ENCODE data around the gene CC2D1A. TPM values are rescaled to one million over a fixed set of nuclear protein-coding genes. Genes with fewer than 3 reads are reported as not detected.

The CC2D1A gene
- total RNA-seq, 1 donor from 2014 or later = 69.4 TPM

GRCh38 chr19:13883516-13884064 is 22.4 kb upstream of the CC2D1A start:
- DNase-seq (ENCODE audit: low spot score, unreplicated experiment) = no peak
- H3K27ac Mint-ChIP-seq = no peak overlapping the region

GRCh38 chr19:13884726-13885591 is 21.0 kb upstream of the CC2D1A start:
- H3K4me1 Mint-ChIP-seq (ENCODE audit: low read depth) = peaks cover 3% of the 10 kb centered on the region
- H3K4me3 Mint-ChIP-seq (ENCODE audit: low read depth) = no peak overlapping the region
- no peak overlapping the region for H3K27ac Mint-ChIP-seq

More at GRCh38 chr19:13883516-13884064, 22.4 kb upstream of the CC2D1A start:
- no peaks in the 10 kb centered on the region for H3K36me3 Mint-ChIP-seq (ENCODE audit: insufficient read depth)
- TF ChIP-seq CTCF (IDR thresholded peaks at IDR 0.05; ENCODE audit: unreplicated experiment) = no peak
- H3K4me1 Mint-ChIP-seq (ENCODE audit: low read depth) = peaks cover 3% of the 10 kb centered on the region
- no peaks in the 10 kb centered on the region for H3K27me3 Mint-ChIP-seq
- H3K4me3 Mint-ChIP-seq (ENCODE audit: low read depth) = no peak overlapping the region
- no peaks in the 10 kb centered on the region for H3K9me3 Mint-ChIP-seq (ENCODE audit: low read depth)

GRCh38 chr19:13885826-13886365 is 20.1 kb upstream of the CC2D1A start:
- H3K9me3 Mint-ChIP-seq (ENCODE audit: low read depth) = no peaks in the 10 kb centered on the region
- no peak for DNase-seq (ENCODE audit: low spot score, unreplicated experiment)
- no peaks in the 10 kb centered on the region for H3K4me1 Mint-ChIP-seq (ENCODE audit: low read depth)
- no peak overlapping the region for H3K27ac Mint-ChIP-seq
- no peak overlapping the region for H3K4me3 Mint-ChIP-seq (ENCODE audit: low read depth)
- H3K36me3 Mint-ChIP-seq (ENCODE audit: insufficient read depth) = no peaks in the 10 kb centered on the region
- no peaks in the 10 kb centered on the region for H3K27me3 Mint-ChIP-seq
- no peak for TF ChIP-seq CTCF (IDR thresholded peaks at IDR 0.05; ENCODE audit: unreplicated experiment)

More at GRCh38 chr19:13884726-13885591, 21.0 kb upstream of the CC2D1A start:
- no peak for TF ChIP-seq CTCF (IDR thresholded peaks at IDR 0.05; ENCODE audit: unreplicated experiment)
- Mint-ChIP-seq H3K36me3 (ENCODE audit: insufficient read depth) (no peaks in the 10 kb centered on the region), H3K9me3 (ENCODE audit: low read depth) (no peaks in the 10 kb centered on the region), H3K27me3 (no peaks in the 10 kb centered on the region)
- no peak for DNase-seq (ENCODE audit: low spot score, unreplicated experiment)

GRCh38 chr19:13887018-13887436 is 19.0 kb upstream of the CC2D1A start:
- Mint-ChIP-seq H3K4me1 (ENCODE audit: low read depth) (no peaks in the 10 kb centered on the region), H3K27me3 (no peaks in the 10 kb centered on the region), H3K36me3 (ENCODE audit: insufficient read depth) (no peaks in the 10 kb centered on the region), H3K9me3 (ENCODE audit: low read depth) (no peaks in the 10 kb centered on the region), H3K27ac (no peak overlapping the region), H3K4me3 (ENCODE audit: low read depth) (no peak overlapping the region)
- DNase-seq (ENCODE audit: low spot score, unreplicated experiment) = no peak
- no peak for TF ChIP-seq CTCF (IDR thresholded peaks at IDR 0.05; ENCODE audit: unreplicated experiment)

- no peak for DNase-seq (ENCODE audit: low spot score, unreplicated experiment)
- Mint-ChIP-seq H3K27ac (no peak overlapping the region), H3K4me1 (ENCODE audit: low read depth) (no peaks in the 10 kb centered on the region), H3K36me3 (ENCODE audit: insufficient read depth) (no peaks in the 10 kb centered on the region), H3K9me3 (ENCODE audit: low read depth) (no peaks in the 10 kb centered on the region), H3K27me3 (no peaks in the 10 kb centered on the region), H3K4me3 (ENCODE audit: low read depth) (no peak overlapping the region)
- TF ChIP-seq CTCF (IDR thresholded peaks at IDR 0.05; ENCODE audit: unreplicated experiment) = no peak
Measured at GRCh38 chr19:13887517-13887916, 18.5 kb upstream of the CC2D1A start.
